Hepatocyte (in vitro differentiated cells): ENCODE data around the gene HLA-DPB1. TPM values are rescaled to one million over a fixed set of nuclear protein-coding genes. Genes with fewer than 3 reads are reported as not detected.
A peak's percentile ranks its signal among the peaks of the same experiment; 100 is the strongest.

ENCODE experiments used
- DNase-seq: peaks from one replicate; pipeline ENCODE4 v3.0.0-alpha.2; 2016; ENCODE audit warnings: low spot score
- H2AFZ ChIP-seq: fragments of 200-600 bp; sonication (generic); 2 replicates; pipeline ENCODE4 v1.6.0; 2016; ENCODE audit warnings: antibody characterized with exemption, mild to moderate bottlenecking
- H3K27ac ChIP-seq: fragments of 200-600 bp; sonication (generic); 2 replicates; pipeline ENCODE4 v1.5.1; 2016; ENCODE audit warnings: mild to moderate bottlenecking
- H3K27me3 ChIP-seq: fragments of 200-600 bp; sonication (generic); 2 replicates; pipeline ENCODE4 v1.6.1; 2016
- H3K36me3 ChIP-seq: fragments of 200-600 bp; sonication (generic); replicated peaks from 2 replicates; pipeline ENCODE4 v1.5.1; 2016; ENCODE audit warnings: low read depth; ENCODE audit not compliant: insufficient read depth
- H3K4me1 ChIP-seq: fragments of 200-600 bp; sonication (generic); 2 replicates; pipeline ENCODE4 v1.5.1; 2016; ENCODE audit warnings: mild to moderate bottlenecking, moderate library complexity; ENCODE audit not compliant: insufficient read depth
- H3K4me2 ChIP-seq: fragments of 200-600 bp; sonication (generic); 2 replicates; pipeline ENCODE4 v1.6.0; 2016
- H3K4me3 ChIP-seq: fragments of 200-600 bp; sonication (generic); 2 replicates; pipeline ENCODE4 v1.5.1; 2016; ENCODE audit warnings: mild to moderate bottlenecking
- H3K79me2 ChIP-seq: fragments of 200-600 bp; sonication (generic); 2 replicates; pipeline ENCODE4 v1.6.0; 2017; ENCODE audit warnings: mild to moderate bottlenecking
- H3K9me2 ChIP-seq: fragments of 200-600 bp; sonication (generic); replicated peaks from 2 replicates; pipeline ENCODE4 v1.6.0; 2017; ENCODE audit warnings: mild to moderate bottlenecking; ENCODE audit not compliant: insufficient read depth
- H3K9me3 ChIP-seq: fragments of 200-600 bp; sonication (generic); 2 replicates; pipeline ENCODE4 v1.5.1; 2016; ENCODE audit warnings: low read depth, mild to moderate bottlenecking
- H4K20me1 ChIP-seq: fragments of 200-600 bp; sonication (generic); 2 replicates; pipeline ENCODE4 v1.6.0; 2016; ENCODE audit warnings: mild to moderate bottlenecking; ENCODE audit not compliant: insufficient read depth, poor library complexity, severe bottlenecking
- CTCF ChIP-seq: fragments of 200-600 bp; sonication (generic); IDR thresholded peaks from 2 replicates; pipeline ENCODE4 v1.5.1; 2016; ENCODE audit warnings: antibody characterized with exemption, mild to moderate bottlenecking; ENCODE audit not compliant: poor library complexity
- EZH2 ChIP-seq: fragments of 200-600 bp; sonication (generic); IDR thresholded peaks from 2 replicates; pipeline ENCODE4 v1.6.1; 2016; ENCODE audit warnings: antibody characterized with exemption, mild to moderate bottlenecking, borderline replicate concordance
- EZH2phosphoT487 ChIP-seq: fragments of 200-600 bp; sonication (generic); IDR thresholded peaks from one replicate; pipeline ENCODE4 v1.6.1; 2018; ENCODE audit warnings: antibody characterized with exemption, mild to moderate bottlenecking, low read depth, moderate library complexity; ENCODE audit not compliant: unreplicated experiment, severe bottlenecking
- WGBS: methylation state at CpG from one replicate; pipeline ENCODE4 v1.1.6; 2016; ENCODE audit warnings: low lambda C conversion rate; ENCODE audit errors: missing lambda C conversion rate; 5-methylcytosine and 5-hydroxymethylcytosine counted together
- polyA plus RNA-seq: library from polyadenylated mRNA; unstranded; fragments of >200 nt; fragmentation: Nextera tagmentation; extraction: Ambion mirVana; gene quantifications from 2 replicates; pipeline ENCODE4 v1.2.1, GENCODE V29; 2016
- total RNA-seq: library from RNA; depleted of rRNA; stranded (reverse); fragments of >200 nt; gene quantifications from 2 replicates; pipeline ENCODE4 v1.2.3, GENCODE V29; 2014

Gene HLA-DPB1
- total and polyA plus RNA-seq, 2 experiments from 2014 or later = 12.4 to 22.1 TPM

- H3K27me3 ChIP-seq = no peaks in the 10 kb centered on the region
- no peaks in the 10 kb centered on the region for H4K20me1 ChIP-seq
- no peaks in the 10 kb centered on the region for H3K36me3 ChIP-seq
- no peaks in the 10 kb centered on the region for H3K79me2 ChIP-seq
- H3K27ac ChIP-seq = peak overlapping the region; percentile 8
- WGBS = 57% methylated on average over 4 of the region's 4 CpGs
- no peaks in the 10 kb centered on the region for H3K4me1 ChIP-seq
- no peak overlapping the region for H2AFZ ChIP-seq
- H3K9me3 ChIP-seq = no peaks in the 10 kb centered on the region
- no peak for DNase-seq
- no peak overlapping the region for H3K4me2 ChIP-seq
- H3K4me3 ChIP-seq = no peak overlapping the region
- TF ChIP-seq CTCF = no peak
- no peak for TF ChIP-seq EZH2
- TF ChIP-seq EZH2phosphoT487 = no peak
- no peaks in the 10 kb centered on the region for H3K9me2 ChIP-seq
These were observed 10.5 kb upstream of the HLA-DPB1 start for GRCh38 chr6:33065312-33065711.

GRCh38 chr6:33066917-33067521 is 8.8 kb upstream of the HLA-DPB1 start:
- no peak for DNase-seq
- TF ChIP-seq EZH2 = no peak
- TF ChIP-seq CTCF = no peak
- TF ChIP-seq EZH2phosphoT487 = no peak
- H3K36me3 ChIP-seq = no peaks in the 10 kb centered on the region
- no peaks in the 10 kb centered on the region for H3K4me1 ChIP-seq
- H4K20me1 ChIP-seq = no peaks in the 10 kb centered on the region
- H3K9me3 ChIP-seq = no peaks in the 10 kb centered on the region
- H3K79me2 ChIP-seq = no peaks in the 10 kb centered on the region
- H2AFZ ChIP-seq = no peak overlapping the region
- H3K27ac ChIP-seq = no peak overlapping the region
- no peaks in the 10 kb centered on the region for H3K9me2 ChIP-seq
- WGBS = 61% methylated on average over 3 of the region's 3 CpGs
- H3K4me2 ChIP-seq = no peak overlapping the region
- no peaks in the 10 kb centered on the region for H3K27me3 ChIP-seq
- H3K4me3 ChIP-seq = no peak overlapping the region

- H3K36me3 ChIP-seq = no peaks in the 10 kb centered on the region
- no peak for TF ChIP-seq EZH2
- TF ChIP-seq CTCF = no peak
- no peak for TF ChIP-seq EZH2phosphoT487
- no peak overlapping the region for H3K4me3 ChIP-seq
- WGBS = 79% methylated on average over 10 of the region's 10 CpGs
- no peak for DNase-seq
- no peak overlapping the region for H3K27ac ChIP-seq
- no peak overlapping the region for H2AFZ ChIP-seq
- no peaks in the 10 kb centered on the region for H3K4me1 ChIP-seq
- no peaks in the 10 kb centered on the region for H3K79me2 ChIP-seq
- no peak overlapping the region for H3K4me2 ChIP-seq
- H3K27me3 ChIP-seq = no peaks in the 10 kb centered on the region
- H3K9me2 ChIP-seq = no peaks in the 10 kb centered on the region
- no peaks in the 10 kb centered on the region for H4K20me1 ChIP-seq
- no peaks in the 10 kb centered on the region for H3K9me3 ChIP-seq
These were observed 6.6 kb upstream of the HLA-DPB1 start for GRCh38 chr6:33069021-33069738.
